HepG2 (cell line): ENCODE measurements around the gene SRRM2. TPM values are rescaled to one million over a fixed set of nuclear protein-coding genes. Genes with fewer than 3 reads are reported as not detected.

Experiments used
- GPBP1L1 ChIP-seq: sonication (generic); formaldehyde crosslinking; IDR thresholded peaks from 2 replicates; pipeline ENCODE4 v1.5.0; 2020; ENCODE audit warnings: mild to moderate bottlenecking, missing genetic modification reagents
- HHEX ChIP-seq: IDR thresholded peaks from 2 replicates; pipeline ENCODE4 v1.6.1; 2016; ENCODE audit warnings: control low read depth
- HIC2 ChIP-seq: sonication (generic); formaldehyde crosslinking; IDR thresholded peaks from 2 replicates; pipeline ENCODE4 v1.9.0; 2022; ENCODE audit warnings: low read depth, missing genetic modification reagents
- MZF1 ChIP-seq: sonication (generic); formaldehyde crosslinking; IDR thresholded peaks from 2 replicates; pipeline ENCODE4 v1.8.1; 2023; ENCODE audit warnings: mild to moderate bottlenecking, missing genetic modification reagents, borderline replicate concordance
- PHF8 ChIP-seq: sonication (generic); formaldehyde crosslinking; IDR thresholded peaks from 2 replicates; pipeline ENCODE4 v1.5.0; 2020; ENCODE audit warnings: missing genetic modification reagents
- SALL1 ChIP-seq: sonication (generic); formaldehyde crosslinking; IDR thresholded peaks from 2 replicates; pipeline ENCODE4 v1.8.0; 2022; ENCODE audit warnings: mild to moderate bottlenecking, missing genetic modification reagents
- ZNF142 ChIP-seq: sonication (generic); formaldehyde crosslinking; IDR thresholded peaks from 2 replicates; pipeline ENCODE4 v1.4.0; 2020; ENCODE audit warnings: missing genetic modification reagents
- ZNF280D ChIP-seq: sonication (generic); formaldehyde crosslinking; IDR thresholded peaks from 2 replicates; pipeline ENCODE4 v1.5.1; 2020; ENCODE audit warnings: mild to moderate bottlenecking, missing genetic modification reagents
- ZNF713 ChIP-seq: sonication (generic); formaldehyde crosslinking; IDR thresholded peaks from 2 replicates; pipeline ENCODE4 v1.4.0; 2020; ENCODE audit warnings: mild to moderate bottlenecking, missing genetic modification reagents
- ZNF777 ChIP-seq: sonication (generic); formaldehyde crosslinking; IDR thresholded peaks from 2 replicates; pipeline ENCODE4 v1.4.0; 2020; ENCODE audit warnings: missing genetic modification reagents
- ZNF850 ChIP-seq: sonication (generic); formaldehyde crosslinking; conservative IDR thresholded peaks from 2 replicates; pipeline ENCODE4 v1.9.0; 2021; ENCODE audit warnings: mild to moderate bottlenecking, missing genetic modification reagents
- ZSCAN22 ChIP-seq: sonication (generic); formaldehyde crosslinking; IDR thresholded peaks from 2 replicates; pipeline ENCODE4 v1.4.0; 2020; ENCODE audit warnings: mild to moderate bottlenecking, missing genetic modification reagents
- polyA plus RNA-seq, 8 experiments: library from polyadenylated mRNA; depleted of rRNA in 3 of 8; stranded (reverse) in 7 of 8; unstranded in 1 of 8; fragments of >200 nt; fragmentation: Illumina TruSeq in 4 of 8; extraction: Trizol in 4 of 8; gene quantifications; 2 replicates each; pipeline versions ENCODE4 v1.2.1 to v1.2.3, GENCODE V29; 2011 to 2016; ENCODE audit warnings: low read depth in 4 of 8, missing spikeins in 1 of 8, mixed read lengths in 1 of 8; ENCODE audit not compliant: insufficient read depth in 1 of 8
- total RNA-seq, 5 experiments: library from RNA; depleted of rRNA; stranded (reverse); fragments of >200 nt; fragmentation: Illumina TruSeq; extraction: Trizol; gene quantifications; 2 replicates each; pipeline ENCODE4 v1.2.3, GENCODE V29; 2016; ENCODE audit warnings: low read depth in 1 of 5

Gene SRRM2
- total and polyA plus RNA-seq, 2 of the 13 experiments (the other 11 are each of a cell fraction or from before 2014, with no cell fraction given): 50.4 to 112 TPM

GRCh38 chr16:2776500-2777139, 24.2 kb downstream of the SRRM2 start (continued):
- TF ChIP-seq GPBP1L1 (CRISPR knock-in tag): no peak
- TF ChIP-seq HIC2 (CRISPR knock-in tag): peak; percentile 3; the same call in 1 of the 2 replicates
- TF ChIP-seq MZF1 (CRISPR knock-in tag): no peak
- no peak for TF ChIP-seq ZNF280D (CRISPR knock-in tag)
- no peak for TF ChIP-seq ZNF850 (CRISPR knock-in tag)
- TF ChIP-seq ZNF777 (CRISPR knock-in tag): 0 out of 2 replicates have a peak, but pooled peaks have one; percentile 68
- TF ChIP-seq SALL1 (CRISPR knock-in tag): no peak
- TF ChIP-seq HHEX: no peak
- TF ChIP-seq PHF8 (CRISPR knock-in tag): peak; percentile 45
- no peak for TF ChIP-seq ZNF142 (CRISPR knock-in tag)
- TF ChIP-seq ZNF713 (CRISPR knock-in tag): no peak
- no peak for TF ChIP-seq ZSCAN22 (CRISPR knock-in tag)
